HG03521 (cell line): ENCODE measurements around the gene ZNF274.
"Not testable (repeated sequence)": the region's sequence is repeated elsewhere in the genome, so short reads cannot be mapped to it uniquely, and the experiment has no call there.

Source experiments
- ATAC-seq: cut with Tn5 transposase; IDR thresholded peaks from one replicate; pipeline ENCODE4 v1.9.1; 2021; ENCODE audit warnings: mild to moderate bottlenecking, moderate library complexity; ENCODE audit not compliant: unreplicated experiment

Gene ZNF274

GRCh38 chr19:58182989-58183816 is at the start of gene ZNF274:
Gene ZNF274, plus strand, starts transcription at chr19:58183061. Its CDS starts 905 bp downstream, at chr19:58183966.
- peak; percentile 82 for ATAC-seq

DNA sequence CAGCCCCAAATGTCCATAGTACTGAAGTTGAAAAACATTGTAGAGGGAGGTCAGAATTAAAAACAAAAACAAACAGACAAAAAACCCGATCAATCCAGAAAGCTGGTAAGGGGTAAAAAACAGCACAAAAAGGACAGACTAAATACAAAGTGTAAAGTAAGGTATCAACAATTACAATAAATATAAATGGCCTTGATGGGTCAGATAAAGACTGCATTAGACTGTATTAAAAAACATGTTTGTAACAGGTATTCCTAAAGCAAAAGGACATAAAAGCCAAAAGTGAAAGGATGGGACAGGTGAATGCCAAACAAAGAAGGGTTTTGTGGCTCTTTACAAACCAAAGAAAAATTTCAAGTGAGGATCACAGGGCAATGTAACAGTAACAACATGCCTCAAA is 48.6 kb upstream of the ZNF274 start:
- ATAC-seq = no peak

DNA sequence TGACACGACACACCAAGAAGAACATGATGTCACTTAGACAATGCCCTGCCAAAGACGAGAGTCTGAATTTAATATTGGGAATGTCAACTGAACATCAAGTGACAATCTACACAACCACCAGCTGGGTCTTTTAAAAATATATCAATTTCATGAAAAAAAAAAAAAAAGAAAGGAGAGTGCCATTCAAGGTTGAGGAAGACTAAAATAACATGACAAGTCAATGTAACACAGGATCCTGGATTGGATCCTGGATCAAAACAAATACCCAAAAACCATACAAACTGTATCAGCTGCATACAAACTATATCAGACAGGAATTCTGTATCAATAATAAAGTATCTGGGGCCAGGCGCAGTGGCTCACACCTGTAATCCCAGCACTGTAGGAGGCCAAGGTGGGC is 37.0 kb upstream of the ZNF274 start:
- no peak for ATAC-seq

GRCh38 chr19:58147475-58147874 is 35.4 kb upstream of the ZNF274 start:
- not testable (repeated sequence) for ATAC-seq

GRCh38 chr19:58150328-58150921 is 32.4 kb upstream of the ZNF274 start, which contains the start of gene ZNF329:
Gene ZNF329, minus strand, starts transcription at chr19:58150789. Its CDS starts 21,286 bp downstream, at chr19:58129503.
- peak; percentile 55 for ATAC-seq

- ATAC-seq = no peak
Measured at GRCh38 chr19:58153386-58153785, 29.5 kb upstream of the ZNF274 start.

DNA sequence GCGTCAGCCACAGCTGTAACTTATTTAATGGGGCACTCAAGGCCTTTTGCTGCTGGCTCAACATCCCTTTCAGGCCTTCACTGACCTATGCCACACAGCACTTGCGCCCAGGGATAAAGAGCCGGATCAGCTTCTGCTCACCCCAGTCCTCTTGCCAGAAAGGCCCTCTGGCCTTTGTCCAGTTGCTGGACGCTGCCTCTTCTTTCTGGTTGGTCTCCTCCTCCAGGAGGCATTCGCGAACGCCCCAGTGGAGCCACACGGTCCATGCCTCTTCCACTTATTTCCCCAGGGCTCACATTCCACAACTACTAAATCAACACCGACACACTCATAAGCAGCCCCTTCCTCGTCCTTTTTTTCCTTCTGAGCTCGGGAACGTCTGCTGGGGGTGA is 28.6 kb upstream of the ZNF274 start:
- no peak for ATAC-seq

DNA sequence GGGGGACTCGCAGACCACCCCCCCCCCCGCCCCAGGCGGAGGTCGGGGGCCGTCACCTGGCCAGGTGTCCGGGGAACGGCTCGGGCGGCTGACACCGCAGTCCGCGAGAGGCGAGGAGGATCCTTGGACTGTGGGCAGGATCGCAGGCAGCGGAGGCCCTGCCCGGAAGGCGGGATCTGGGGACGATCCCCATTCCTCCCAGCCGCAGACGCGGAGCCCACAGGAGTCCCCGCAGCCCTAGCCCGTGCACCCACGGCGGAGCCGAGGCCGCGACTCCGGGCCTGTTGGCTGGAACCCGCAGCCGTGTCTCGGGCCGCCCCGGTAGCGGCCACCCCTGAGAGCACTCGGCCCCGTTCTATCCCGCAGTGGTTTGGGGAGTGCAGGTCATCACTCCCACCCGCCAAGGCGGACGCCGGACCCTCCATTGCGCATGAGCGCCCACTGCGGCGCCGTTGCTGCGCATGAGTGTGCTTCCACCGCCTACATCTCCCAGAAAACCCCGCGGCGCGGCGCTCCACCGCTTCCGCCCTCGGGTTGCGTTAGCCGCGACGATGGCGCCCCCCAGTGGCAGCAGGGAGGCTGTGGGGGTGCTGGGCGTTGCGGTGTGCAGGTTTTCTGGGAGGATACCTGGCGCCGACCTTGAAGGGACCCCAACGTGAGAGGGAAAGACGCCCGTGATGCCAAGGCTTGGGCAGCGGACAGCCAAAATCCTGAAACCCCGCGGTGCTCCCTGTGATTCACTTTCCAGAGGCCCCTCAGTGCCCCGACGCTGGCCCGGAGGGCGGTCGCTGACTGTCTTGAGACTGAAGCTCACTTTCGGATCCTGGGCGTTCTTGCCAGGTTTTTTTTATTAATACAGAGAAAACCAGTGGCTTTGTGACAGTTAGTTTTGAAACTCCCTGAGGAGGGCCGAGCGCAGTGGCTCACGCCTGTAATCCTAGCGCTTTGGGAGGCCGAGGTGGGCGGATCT is 27.9 kb upstream of the ZNF274 start:
- ATAC-seq = peak; percentile 62

DNA sequence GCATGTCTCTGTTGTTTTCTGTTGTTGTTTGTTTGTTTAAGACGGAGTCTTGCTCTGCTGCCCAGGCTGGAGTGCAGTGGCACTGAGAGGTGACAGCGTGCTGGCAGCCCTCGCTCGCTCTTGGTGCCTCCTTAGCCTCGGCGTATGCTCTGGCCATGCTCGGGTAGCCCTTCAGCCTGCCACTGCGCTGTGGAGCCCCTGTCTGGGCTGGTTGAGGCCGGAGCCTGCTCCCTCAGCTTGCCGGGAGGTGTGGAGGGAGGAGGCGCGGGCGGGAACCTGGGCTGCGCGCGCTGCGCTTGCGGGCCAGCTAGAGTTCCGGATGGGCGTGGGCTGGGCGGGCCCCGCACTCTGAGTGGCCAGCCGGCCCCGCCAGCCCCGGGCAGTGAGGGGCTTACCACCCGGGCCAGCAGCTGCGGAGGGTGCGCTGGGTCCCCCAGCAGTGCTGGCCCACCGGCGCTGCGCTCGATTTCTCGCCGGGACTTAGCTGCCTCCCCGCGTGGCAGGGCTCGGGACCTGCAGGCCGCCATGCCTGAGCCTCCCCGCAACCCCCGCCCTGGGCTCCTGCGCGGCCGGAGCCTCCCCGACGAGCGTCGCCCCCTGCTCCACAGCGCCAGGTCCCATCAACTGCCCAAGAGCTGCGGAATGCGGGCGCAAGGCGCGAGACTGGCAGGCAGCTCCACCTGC is 25.7 kb upstream of the ZNF274 start:
- no peak for ATAC-seq

DNA sequence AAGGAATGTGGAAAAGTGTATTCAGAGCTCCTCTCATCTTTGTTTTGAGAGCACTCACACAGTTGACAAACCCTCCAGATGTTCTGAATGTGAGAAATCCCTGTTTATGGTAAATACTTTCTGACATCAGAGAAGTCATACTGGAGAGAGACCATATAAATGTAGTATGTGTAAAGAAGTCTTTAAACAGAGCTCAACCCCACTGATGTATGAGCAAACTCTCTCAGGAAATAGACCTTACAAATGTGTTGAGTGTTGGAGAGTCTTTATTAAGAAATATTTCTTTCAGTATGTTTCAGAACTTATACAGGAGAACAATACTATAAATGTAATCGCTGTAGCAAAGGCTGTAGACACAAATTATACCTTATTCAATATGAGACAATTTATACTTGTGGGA is 16.6 kb upstream of the ZNF274 start:
- no peak for ATAC-seq

GRCh38 chr19:58166708-58167280 is 16.1 kb upstream of the ZNF274 start:
- ATAC-seq = no peak

DNA sequence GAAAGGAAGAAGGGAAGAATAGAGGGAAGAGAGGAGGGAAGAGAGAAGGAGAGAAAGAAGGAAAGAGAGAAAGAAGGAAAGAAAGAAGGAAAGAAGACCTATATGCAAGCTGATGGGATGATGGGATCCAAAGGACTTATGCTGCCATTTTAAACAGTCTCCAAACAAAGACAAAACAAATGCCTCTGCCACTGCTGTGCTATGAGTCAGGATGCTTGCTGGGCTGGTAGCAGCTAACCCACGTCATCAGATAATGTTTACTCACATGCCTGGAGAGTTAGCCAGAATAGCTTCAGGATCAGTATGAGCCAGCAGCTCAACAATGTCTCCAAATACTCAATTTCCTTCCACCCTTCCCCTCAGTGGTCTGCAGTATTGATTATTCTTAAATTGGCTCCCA is 12.0 kb upstream of the ZNF274 start:
- ATAC-seq = no peak

GRCh38 chr19:58181902-58182576 is 822 bp upstream of the ZNF274 start:
- ATAC-seq = no peak

GRCh38 chr19:58182577-58182988 is 278 bp upstream of the ZNF274 start:
- no peak for ATAC-seq

- ATAC-seq = no peak
Measured at GRCh38 chr19:58183817-58184215, 955 bp downstream of the ZNF274 start.

GRCh38 chr19:58196901-58197616 is 14.2 kb downstream of the ZNF274 start:
- ATAC-seq = no peak

- ATAC-seq = no peak
Measured at GRCh38 chr19:58203814-58204475, 21.1 kb downstream of the ZNF274 start.

DNA sequence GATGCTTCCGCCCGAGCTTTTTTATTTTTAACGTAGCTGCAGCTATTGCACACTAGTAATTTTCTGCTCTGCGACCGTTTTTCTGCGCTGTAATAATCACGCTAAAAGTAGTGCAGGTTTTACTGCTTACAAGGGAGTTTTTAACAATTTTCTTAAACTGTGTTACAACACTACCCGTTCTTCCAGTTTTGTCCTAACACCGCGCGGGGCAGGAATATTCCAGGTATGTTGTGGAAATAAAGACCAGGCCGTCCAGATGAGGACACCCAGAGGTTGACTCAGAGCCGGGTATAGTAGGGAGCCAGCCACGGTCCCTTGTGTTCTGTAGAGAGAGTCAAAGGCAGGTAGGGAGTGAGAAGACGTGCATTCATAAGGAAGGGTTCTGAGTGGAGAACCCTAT is 21.7 kb downstream of the ZNF274 start:
- ATAC-seq = no peak

DNA sequence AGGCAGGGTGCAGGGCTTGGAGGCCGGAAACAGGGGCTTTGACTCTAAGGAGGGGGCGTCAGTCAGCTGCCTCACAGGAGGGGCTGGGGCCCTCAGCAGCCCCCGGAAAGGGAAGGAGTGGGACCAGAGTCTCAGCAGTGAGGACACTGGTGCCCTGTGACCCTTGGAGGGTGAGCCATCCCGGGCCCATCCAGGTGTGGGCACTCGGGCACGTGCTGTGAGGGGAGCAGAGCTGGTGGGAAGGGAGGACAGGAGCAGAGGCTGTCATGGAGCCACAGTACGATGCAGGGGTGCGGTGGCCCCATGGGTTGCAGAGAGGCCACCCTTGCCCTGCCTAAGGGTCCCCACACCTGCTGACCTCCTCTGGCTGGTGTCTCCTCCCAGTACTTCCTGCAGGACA is 26.7 kb downstream of the ZNF274 start:
- ATAC-seq = no peak
